Esophagus (tissue), 2 donors: ENCODE results near the gene PRSS21. TPM values are rescaled to one million over a fixed set of nuclear protein-coding genes. Genes with fewer than 3 reads are reported as not detected.

Source experiments
- H3K27ac ChIP-seq, 2 donors: one replicate each; pipeline ENCODE4 v1.5.1; 2013; ENCODE audit warnings: low read depth in 2 of 2, mild to moderate bottlenecking in 2 of 2, inconsistent platforms in 1 of 2, low read length in 1 of 2, moderate library complexity in 1 of 2
- H3K27me3 ChIP-seq, 2 donors: one replicate each; pipeline ENCODE4 v1.6.1; 2013; ENCODE audit warnings: low read length in 2 of 2, control low read depth in 1 of 2, mild to moderate bottlenecking in 1 of 2; ENCODE audit not compliant: insufficient read depth in 2 of 2, control insufficient read depth in 1 of 2
- H3K36me3 ChIP-seq, 2 donors: one replicate each; pipeline ENCODE4 v1.6.1; 2013; ENCODE audit warnings: low read length in 1 of 2; ENCODE audit not compliant: control insufficient read depth in 2 of 2, insufficient read depth in 2 of 2
- H3K4me1 ChIP-seq, 2 donors: one replicate each; pipeline ENCODE4 v1.6.1; 2013; ENCODE audit warnings: low read length in 1 of 2; ENCODE audit not compliant: control insufficient read depth in 2 of 2, insufficient read depth in 2 of 2
- H3K4me3 ChIP-seq, 2 donors: one replicate each; pipeline ENCODE4 v1.5.1; 2013; ENCODE audit warnings: low read length in 2 of 2, mild to moderate bottlenecking in 2 of 2, low read depth in 1 of 2, moderate library complexity in 1 of 2
- H3K9me3 ChIP-seq, 2 donors: one replicate each; pipeline ENCODE4 v1.6.1; 2013; ENCODE audit warnings: mild to moderate bottlenecking in 2 of 2, low read depth in 1 of 2, low read length in 1 of 2, moderate library complexity in 1 of 2; ENCODE audit not compliant: control insufficient read depth in 2 of 2, insufficient read depth in 1 of 2
- WGBS, 2 donors: extraction: QIAGEN DNeasy Blood & Tissue Kit; methylation state at CpG; one replicate each; pipeline ENCODE4 v1.1.7; 2013; 5-methylcytosine and 5-hydroxymethylcytosine counted together
- polyA plus RNA-seq, 2 donors: library from polyadenylated mRNA; stranded (reverse); fragments of 200-250 nt; gene quantifications; one replicate each; pipeline ENCODE4 v1.2.3, GENCODE V29; 2013
- donor health status: healthy with polysubstance abuse.
- donor health status: Bipolar disorder and iron deficiency.

Gene PRSS21
- polyA plus RNA-seq, 2 donors = 0.86 to 1.8 TPM

DNA sequence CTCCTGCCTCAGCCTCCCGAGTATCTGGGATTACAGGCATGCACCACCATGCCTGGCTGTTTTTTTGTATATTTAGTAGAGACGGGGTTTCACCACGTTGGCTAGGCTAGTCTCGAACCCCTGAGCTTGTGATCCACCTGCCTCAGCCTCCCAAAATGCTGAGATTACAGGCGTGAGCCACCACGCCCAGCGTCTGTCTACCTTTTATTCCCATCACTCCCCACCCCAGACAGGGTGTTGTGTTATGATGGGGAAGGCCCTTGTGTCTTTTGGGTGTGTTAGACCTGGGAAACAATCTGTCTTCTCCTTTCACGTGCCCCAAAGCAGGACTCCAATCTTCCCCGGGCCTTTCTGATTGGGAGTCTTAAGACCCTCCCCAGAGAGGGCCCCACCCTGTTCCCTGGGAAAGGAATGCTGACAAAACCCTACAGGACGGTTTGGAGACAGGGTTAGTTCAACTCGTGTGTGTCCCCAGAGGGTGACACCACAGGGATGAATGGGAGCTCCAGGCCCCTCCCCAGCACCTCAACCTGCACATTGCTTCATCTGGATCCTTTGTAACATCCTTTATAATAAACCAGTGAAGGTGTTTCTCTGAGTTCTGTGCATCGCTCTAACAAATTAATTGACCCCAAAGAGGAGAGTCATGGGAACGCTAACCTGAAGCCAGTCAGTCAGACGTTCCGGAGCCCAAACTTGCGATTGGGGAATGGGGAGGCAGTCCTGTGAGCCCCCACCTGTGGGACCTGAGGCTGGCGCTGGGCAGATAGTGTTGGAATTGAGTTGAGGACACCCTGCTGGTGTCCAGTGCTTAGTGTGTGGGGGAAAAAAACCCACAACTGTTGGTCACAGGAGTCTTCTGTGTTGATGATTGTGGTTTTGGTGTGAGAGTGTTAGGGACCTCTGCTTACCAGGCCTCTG is 36.8 kb upstream of the PRSS21 start:
- no peak overlapping the region for H3K4me3 ChIP-seq
- H3K27me3 ChIP-seq = no peaks in the 10 kb centered on the region
- 64 to 66% methylated on average over 17 of the region's 17 CpGs for WGBS, 2 donors
- H3K9me3 ChIP-seq = no peaks in the 10 kb centered on the region
- no peaks in the 10 kb centered on the region for H3K36me3 ChIP-seq
- peaks cover 7 to 9% of the 10 kb centered on the region in 2 donors for H3K4me1 ChIP-seq
- H3K27ac ChIP-seq = no peak overlapping the region

DNA sequence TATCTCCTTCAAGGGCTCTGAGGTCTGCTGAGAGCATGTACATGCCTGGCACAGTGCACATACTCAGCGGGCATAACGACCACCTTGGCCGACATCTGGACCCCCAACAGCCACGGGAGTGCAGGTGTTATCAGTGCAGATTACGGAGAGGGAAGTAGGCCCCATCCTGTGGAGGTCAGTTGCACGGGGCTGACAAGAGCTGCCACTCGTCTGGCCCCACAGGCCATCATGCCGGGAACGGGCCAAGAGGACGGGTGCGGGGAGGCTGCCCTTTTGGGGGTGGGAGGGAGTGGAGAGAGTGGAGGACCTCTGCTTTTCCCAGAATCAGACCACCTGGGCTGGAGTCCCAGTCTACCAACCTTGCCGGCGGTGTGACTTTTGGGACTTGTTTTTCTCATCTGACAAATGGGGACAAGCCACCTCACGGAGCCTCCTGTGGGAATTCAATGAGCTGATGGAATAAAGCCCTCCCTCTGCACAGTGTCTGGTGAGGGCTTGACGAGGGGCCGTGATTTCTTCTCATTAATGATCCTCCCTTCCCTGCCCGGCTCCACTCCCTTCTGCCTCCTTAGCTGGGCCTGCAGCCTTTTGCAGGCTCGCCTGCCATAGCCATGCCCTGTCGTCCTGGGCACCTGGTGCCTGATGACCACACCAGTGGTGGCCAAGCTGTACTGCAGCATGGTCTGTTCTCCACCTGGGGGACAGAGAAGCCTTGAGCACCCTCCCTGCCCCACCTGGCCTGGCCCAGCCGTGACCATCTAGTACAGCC is 34.3 kb upstream of the PRSS21 start:
- no peak overlapping the region for H3K27ac ChIP-seq
- H3K4me3 ChIP-seq = no peak overlapping the region
- WGBS, 2 donors = 82 to 86% methylated on average over 20 of the region's 20 CpGs
- H3K27me3 ChIP-seq = no peaks in the 10 kb centered on the region
- peaks cover 11 to 19% of the 10 kb centered on the region in 2 donors for H3K4me1 ChIP-seq
- no peaks in the 10 kb centered on the region for H3K9me3 ChIP-seq
- H3K36me3 ChIP-seq = no peaks in the 10 kb centered on the region

DNA sequence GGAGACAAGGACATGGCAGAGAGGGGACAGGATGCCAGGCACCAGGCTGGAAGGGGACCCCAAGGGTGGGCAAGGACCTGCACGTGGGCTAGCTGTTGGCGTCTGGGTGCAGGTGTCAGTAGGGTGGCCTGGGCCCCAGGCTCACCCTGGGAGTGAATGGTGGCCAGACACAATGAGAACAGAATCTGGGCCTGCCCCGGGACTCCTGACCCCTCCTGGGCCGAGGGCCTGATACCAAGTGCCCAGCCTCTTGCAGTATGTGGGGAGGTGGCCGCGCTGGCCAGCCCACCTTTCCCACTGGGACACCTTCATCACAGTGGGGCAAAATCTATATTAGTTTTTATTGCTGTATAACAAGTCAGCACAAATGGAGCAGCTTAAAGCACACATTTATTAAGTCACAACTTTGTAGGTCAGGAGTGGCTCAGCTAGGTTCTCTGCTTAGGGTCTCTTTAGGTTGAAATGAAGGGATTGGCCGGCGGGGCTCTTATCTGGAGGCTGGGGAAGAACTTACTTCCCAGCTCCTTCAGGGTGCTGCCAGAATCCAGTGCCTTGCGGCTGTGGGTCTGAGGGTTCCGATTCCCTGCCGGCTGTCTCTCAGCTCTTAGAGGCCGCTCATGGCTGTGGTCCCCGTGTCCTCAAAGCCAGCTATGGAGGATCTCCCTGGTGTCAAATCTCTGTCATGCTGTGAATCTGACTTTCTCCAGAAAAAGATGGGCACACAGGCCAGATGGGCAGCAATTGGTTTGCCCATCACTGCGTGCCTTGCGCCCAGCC is 33.3 kb upstream of the PRSS21 start:
- Histone ChIP-seq H3K9me3 (no peaks in the 10 kb centered on the region), H3K4me3 (no peak overlapping the region), H3K4me1 (peaks cover 9 to 13% of the 10 kb centered on the region in 2 donors), H3K36me3 (no peaks in the 10 kb centered on the region), H3K27ac (no peak overlapping the region), H3K27me3 (no peaks in the 10 kb centered on the region)
- 92% methylated on average over 15 of the region's 15 CpGs for WGBS, 2 donors

GRCh38 chr16:2784358-2785100 is 32.5 kb upstream of the PRSS21 start:
- 48 to 53% methylated on average over 15 of the region's 15 CpGs for WGBS, 2 donors
- H3K4me1 ChIP-seq = peaks cover 5 to 12% of the 10 kb centered on the region in 2 donors
- H3K36me3 ChIP-seq = no peaks in the 10 kb centered on the region
- H3K27me3 ChIP-seq = no peaks in the 10 kb centered on the region
- no peak overlapping the region for H3K27ac ChIP-seq
- H3K4me3 ChIP-seq = peak overlapping the region in 1 of 2 donors; percentile 30
- H3K9me3 ChIP-seq = no peaks in the 10 kb centered on the region

DNA sequence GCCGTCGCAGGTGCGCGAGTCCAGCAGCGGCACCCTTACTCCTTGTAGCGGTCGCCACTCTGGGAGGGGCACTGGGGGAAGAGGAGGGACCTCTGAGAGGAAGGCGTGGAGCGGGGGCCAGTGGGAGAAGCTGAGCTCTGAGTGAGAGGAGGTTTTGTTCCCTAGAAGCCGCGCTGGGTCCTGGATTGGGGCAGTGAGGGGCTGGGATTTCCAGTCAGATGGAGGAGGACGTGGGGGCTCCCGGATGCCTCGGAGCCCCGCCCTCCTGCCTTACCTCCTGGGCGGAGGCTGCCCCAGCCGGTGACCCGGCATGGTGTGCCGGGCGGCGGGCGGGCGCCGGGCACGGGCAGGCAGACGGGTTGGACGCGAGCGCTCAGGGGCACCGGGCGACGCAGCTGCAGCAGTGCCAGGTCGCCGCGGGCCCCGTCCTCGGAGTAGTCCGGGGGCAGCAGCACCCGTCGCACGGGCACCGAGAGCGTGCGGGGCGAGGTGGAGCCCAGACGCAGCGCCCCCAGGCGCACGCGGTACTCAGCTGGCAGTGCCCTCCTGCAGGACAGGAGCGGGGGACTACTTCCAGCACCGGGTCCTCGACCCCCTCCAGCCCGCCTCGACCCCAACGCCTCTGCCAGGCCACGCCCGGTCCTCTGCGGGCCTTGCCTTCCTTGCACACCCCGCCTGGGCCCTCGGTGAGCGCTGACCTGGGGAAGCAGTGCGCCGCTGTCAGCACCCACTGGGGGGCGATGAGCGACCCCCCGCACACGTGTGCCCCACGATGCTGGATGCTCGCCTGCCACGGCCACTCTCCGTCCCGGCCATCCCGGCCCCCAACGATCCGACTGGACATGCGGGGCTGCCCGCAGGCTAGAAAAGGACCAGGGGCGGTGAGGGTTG is 31.7 kb upstream of the PRSS21 start:
- Histone ChIP-seq H3K27me3 (no peaks in the 10 kb centered on the region), H3K4me3 (peak overlapping the region; percentile 2 to 30)

GRCh38 chr16:2786061-2786825 is 30.8 kb upstream of the PRSS21 start:
- Histone ChIP-seq H3K27me3 (no peaks in the 10 kb centered on the region), H3K4me1 (peaks cover 5 to 12% of the 10 kb centered on the region in 2 donors), H3K4me3 (no peak overlapping the region), H3K9me3 (no peaks in the 10 kb centered on the region), H3K27ac (no peak overlapping the region), H3K36me3 (no peaks in the 10 kb centered on the region)
- WGBS, 2 donors = 57% methylated on average over 15 of the region's 15 CpGs

More for the DNA sequence above, 31.7 kb upstream of the PRSS21 start:
- Histone ChIP-seq H3K4me1 (peaks cover 5 to 12% of the 10 kb centered on the region in 2 donors), H3K36me3 (no peaks in the 10 kb centered on the region), H3K9me3 (no peaks in the 10 kb centered on the region), H3K27ac (no peak overlapping the region)
- 13 to 14% methylated on average over 78 to 79 of the region's 79 CpGs for WGBS, 2 donors

GRCh38 chr16:2786826-2787151 is 30.2 kb upstream of the PRSS21 start:
- H3K9me3 ChIP-seq = no peaks in the 10 kb centered on the region
- WGBS, 2 donors = 43 to 55% methylated on average over 3 of the region's 3 CpGs

GRCh38 chr16:2787406-2787805 is 29.6 kb upstream of the PRSS21 start, which contains the start of gene PRSS33:
TSS of gene PRSS33 (minus strand) at chr16:2787560. CDS start at chr16:2786547, 1,013 bp downstream.
- Histone ChIP-seq H3K4me1 (peaks cover 5 to 12% of the 10 kb centered on the region in 2 donors), H3K9me3 (no peaks in the 10 kb centered on the region), H3K27me3 (peaks cover 0 to 4% of the 10 kb centered on the region in 2 donors), H3K4me3 (no peak within 1 kb of the TSS), H3K27ac (no peak within 1 kb of the TSS), H3K36me3 (no peaks in the 10 kb centered on the region)
- 20 to 22% methylated on average over 10 of the region's 10 CpGs for WGBS, 2 donors

More at GRCh38 chr16:2786826-2787151, 30.2 kb upstream of the PRSS21 start:
- peaks cover 5 to 12% of the 10 kb centered on the region in 2 donors for H3K4me1 ChIP-seq
- H3K27me3 ChIP-seq = peaks cover 0 to under 1% of the 10 kb centered on the region in 2 donors
- H3K27ac ChIP-seq = no peak overlapping the region
- no peak overlapping the region for H3K4me3 ChIP-seq
- H3K36me3 ChIP-seq = no peaks in the 10 kb centered on the region
